HG02798 (cell line): ENCODE data around the gene PLA2G2A.
"Not testable (repeated sequence)": the region's sequence is repeated elsewhere in the genome, so short reads cannot be mapped to it uniquely, and the experiment has no call there.

ENCODE experiments used
- ATAC-seq: cut with Tn5 transposase; IDR thresholded peaks from one replicate; pipeline ENCODE4 v1.9.1; 2021; ENCODE audit warnings: mild to moderate bottlenecking; ENCODE audit not compliant: unreplicated experiment, poor library complexity

The PLA2G2A gene

GRCh38 chr1:19938472-19938871, 40.9 kb downstream of the PLA2G2A start:
- ATAC-seq: no peak

- ATAC-seq: no peak
These were observed 43.2 kb downstream of the PLA2G2A start for GRCh38 chr1:19936061-19936750.

- ATAC-seq: no peak
These were observed 45.1 kb downstream of the PLA2G2A start for GRCh38 chr1:19934336-19934735.

- no peak for ATAC-seq
These were observed 46.6 kb downstream of the PLA2G2A start for GRCh38 chr1:19932866-19933265.

- ATAC-seq: not testable (repeated sequence)
These were observed 52.3 kb downstream of the PLA2G2A start for GRCh38 chr1:19927130-19927421.

GRCh38 chr1:19926296-19927129, 52.9 kb downstream of the PLA2G2A start:
- no peak for ATAC-seq
